Activated naive CD8-positive, alpha-beta T cell treated with anti-CD3 and anti-CD28 coated beads, Interleukin-2, amount 10 ng/mL, durations not matched to agents 7 days and 5 days (primary cell): ENCODE results near the gene REC114. TPM values are rescaled to one million over a fixed set of nuclear protein-coding genes. Genes with fewer than 3 reads are reported as not detected.

Experiments used
- total RNA-seq, 2 experiments: library from RNA; stranded (reverse); gene quantifications; one replicate each; pipeline ENCODE4 v1.2.3, GENCODE V29; 2021

REC114 gene
- total RNA-seq, 2 experiments from 2014 or later = not detected

Other genes with a start within 250 kb of the REC114 start
- not detected for gene HCN4, start 74.2 kb upstream of the REC114 start, total RNA-seq
- 10 to 100 TPM; 30.4 to 33.6 TPM for gene NPTN, start 190.2 kb downstream of the REC114 start, total RNA-seq
- 1 to 10 TPM in 1 of 2 experiments, under 1 TPM in 1; 0.71 to 1.8 TPM for gene CD276, start 241.2 kb downstream of the REC114 start, total RNA-seq